GM19395 (cell line): ENCODE data around the gene C19orf81.
"Not testable (repeated sequence)": the region's sequence is repeated elsewhere in the genome, so short reads cannot be mapped to it uniquely, and the experiment has no call there.

Experiments
- ATAC-seq: cut with Tn5 transposase; IDR thresholded peaks from one replicate; pipeline ENCODE4 v1.9.1; 2021; ENCODE audit warnings: mild to moderate bottlenecking, moderate library complexity; ENCODE audit not compliant: unreplicated experiment

C19orf81 gene

GRCh38 chr19:50649433-50650391, at the start of gene C19orf81:
C19orf81 (plus strand) TSS chr19:50649445; CDS start chr19:50649445, 0 bp downstream.
- no peak for ATAC-seq

DNA sequence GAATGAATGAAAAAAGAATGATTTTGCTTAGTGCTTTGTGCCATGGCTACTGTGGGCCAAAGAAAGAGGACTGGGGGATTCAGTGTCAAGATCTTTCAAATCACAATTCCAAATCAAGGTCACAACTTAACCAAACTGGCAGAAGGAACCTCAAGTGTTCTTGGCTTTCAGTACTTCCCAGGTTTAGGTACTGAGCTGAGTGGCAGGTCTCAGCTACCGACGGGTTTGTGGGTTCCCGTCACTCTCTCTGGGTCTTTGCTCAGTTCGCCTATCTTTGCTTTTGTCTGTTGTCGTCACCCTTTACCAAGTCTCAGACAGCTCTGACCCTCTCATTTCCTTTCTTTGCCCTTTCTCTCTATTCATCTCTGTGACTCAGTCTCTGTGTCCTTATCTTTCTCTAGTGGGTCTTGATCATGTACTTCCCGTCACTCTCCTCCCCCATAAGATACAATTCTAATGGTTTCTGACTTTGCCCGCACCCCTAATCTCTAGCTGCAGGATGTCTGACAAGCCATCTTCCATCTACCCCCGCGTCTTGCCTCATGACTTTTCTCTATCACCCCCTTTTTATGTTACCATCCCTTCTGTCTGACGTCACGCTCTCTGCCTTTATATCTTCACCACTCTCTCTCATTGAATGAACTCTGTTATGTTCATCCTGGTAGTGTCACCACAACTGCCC, 47.7 kb upstream of the C19orf81 start:
- ATAC-seq: no peak

GRCh38 chr19:50602089-50602422, 47.2 kb upstream of the C19orf81 start:
- ATAC-seq: no peak

DNA sequence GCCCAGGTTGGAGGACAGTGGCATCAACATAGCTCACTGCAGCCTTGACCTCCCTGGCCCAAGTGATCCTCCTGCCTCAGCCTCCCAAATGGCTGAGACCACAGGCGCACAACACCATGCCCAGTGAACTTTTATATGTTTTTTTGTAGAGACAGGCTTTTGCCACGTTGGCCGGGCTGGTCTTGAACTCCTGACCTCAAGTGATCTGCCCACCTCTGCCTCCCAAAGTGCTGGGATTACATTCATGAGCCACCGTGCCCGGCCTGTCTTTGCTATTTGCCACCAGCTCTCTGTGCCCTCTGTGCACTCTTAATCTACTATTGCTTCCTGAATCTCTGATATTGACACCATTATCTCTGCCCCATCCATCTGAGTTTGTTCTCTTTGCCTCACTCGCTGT, 46.7 kb upstream of the C19orf81 start:
- ATAC-seq: no peak

- ATAC-seq: no peak
These were observed 46.3 kb upstream of the C19orf81 start for GRCh38 chr19:50602935-50603334.

DNA sequence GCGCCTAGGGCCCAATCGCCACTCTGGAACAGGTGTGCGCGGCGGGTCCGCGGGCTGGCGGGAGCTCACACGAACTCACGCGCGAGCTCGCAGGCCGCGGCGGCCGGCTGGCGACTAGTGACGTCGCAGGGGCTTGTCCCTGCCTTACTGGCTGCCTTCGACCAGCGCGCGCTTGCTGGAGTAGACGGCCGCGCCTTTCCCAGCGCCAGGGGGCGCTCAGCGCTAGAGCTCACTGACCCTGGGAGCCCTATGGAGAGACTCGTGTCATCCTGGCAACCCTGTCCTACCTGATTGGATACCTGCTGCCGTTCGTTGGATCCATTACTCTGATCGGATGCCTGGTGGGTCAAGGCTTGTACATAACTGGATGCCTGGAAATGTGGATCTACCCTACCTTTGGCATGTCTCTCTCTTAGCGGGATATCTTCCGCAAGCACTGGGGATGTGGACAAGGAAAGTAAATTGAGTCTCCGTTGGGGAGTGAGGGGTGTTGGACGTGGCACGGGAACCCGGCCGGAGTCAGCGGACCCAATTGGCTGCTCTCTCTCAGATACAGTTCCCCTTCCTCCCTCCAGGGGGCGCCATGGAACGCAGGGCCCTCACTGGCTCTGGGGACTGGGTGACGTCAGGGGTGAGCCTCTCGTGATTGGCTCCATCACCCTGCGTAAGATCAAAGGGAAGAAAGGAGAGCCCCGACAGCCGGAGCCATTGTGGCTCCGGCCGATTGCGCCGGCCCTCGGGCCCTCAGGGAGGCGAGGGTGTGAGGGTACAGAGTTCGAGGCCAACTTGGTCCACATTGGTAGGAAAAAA, 44.8 kb upstream of the C19orf81 start:
- not testable (repeated sequence) for ATAC-seq

- not testable (repeated sequence) for ATAC-seq
These were observed 43.0 kb upstream of the C19orf81 start for GRCh38 chr19:50606059-50606836.

DNA sequence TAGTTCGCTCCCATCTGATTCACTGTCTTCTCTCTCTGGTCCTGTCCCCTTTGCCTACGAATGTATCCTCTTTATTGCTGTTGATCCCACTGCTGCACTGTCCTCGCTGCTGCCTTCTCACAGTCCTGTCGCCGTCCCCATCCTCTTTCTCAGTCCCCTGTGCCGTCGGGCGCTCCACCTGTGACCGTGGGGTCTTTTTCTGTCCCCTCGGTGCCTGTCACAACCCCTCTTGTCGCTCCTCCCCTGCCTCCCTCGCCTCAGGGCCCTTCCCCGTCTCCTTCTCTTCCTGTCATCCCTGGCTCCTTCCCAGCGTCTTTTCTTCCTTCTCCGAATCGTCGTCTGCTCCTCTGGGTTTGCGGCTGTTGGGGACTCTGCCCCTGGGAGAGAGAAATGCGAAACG, 41.9 kb upstream of the C19orf81 start:
- ATAC-seq: no peak

DNA sequence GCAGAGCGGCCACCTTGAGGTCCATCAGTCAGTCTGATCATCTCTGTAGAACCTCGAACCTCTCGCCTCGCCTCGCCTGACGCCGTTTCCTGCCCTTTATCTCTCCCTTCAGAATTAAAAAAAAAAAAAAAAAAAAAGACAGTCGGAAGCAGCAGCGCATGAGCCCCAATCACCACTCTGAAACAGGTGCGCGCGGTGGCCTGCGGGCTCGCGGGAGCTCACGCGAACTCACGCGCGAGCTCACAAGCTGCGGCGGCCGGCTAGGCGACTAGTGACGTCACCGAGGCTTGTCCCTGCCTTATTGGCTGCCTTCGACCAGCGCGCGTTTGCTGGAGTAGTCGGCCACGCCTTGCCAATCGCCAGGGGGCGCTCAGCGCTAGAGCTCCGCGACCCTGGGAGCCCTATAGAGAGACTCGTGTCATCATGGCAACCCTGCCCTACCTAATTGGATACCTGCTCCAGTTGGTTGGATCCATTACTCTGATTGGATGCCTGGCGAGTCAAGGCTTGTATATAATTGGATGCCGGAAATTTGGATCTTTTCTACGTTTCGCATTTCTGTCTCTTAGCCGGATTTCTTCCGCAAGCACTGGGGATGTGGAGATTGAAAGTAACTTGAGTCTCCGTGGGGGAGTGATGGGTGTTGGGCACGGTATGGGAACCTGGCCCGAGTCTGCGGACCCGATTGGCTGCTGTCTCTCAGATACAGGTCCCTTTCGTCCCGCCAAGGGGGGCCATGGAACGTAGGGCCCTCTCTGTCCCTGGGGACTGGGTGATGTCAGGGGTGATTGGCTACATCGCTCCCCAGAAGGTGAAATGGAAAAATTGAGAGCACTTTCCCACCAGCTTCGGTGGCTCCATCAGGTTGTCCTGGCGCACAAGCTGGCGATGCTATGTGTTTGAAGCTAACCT, 41.1 kb upstream of the C19orf81 start:
- ATAC-seq: no peak

GRCh38 chr19:50612504-50613404, 36.5 kb upstream of the C19orf81 start:
- ATAC-seq: not testable (repeated sequence)

- ATAC-seq: not testable (repeated sequence)
These were observed 30.9 kb upstream of the C19orf81 start for GRCh38 chr19:50618379-50618778.

GRCh38 chr19:50619184-50619583, 30.1 kb upstream of the C19orf81 start:
- ATAC-seq: not testable (repeated sequence)

- not testable (repeated sequence) for ATAC-seq
These were observed 28.8 kb upstream of the C19orf81 start for GRCh38 chr19:50620394-50620906.

- no peak for ATAC-seq
These were observed 24.2 kb upstream of the C19orf81 start for GRCh38 chr19:50624949-50625600.

GRCh38 chr19:50626011-50626410, 23.2 kb upstream of the C19orf81 start:
- ATAC-seq: no peak

DNA sequence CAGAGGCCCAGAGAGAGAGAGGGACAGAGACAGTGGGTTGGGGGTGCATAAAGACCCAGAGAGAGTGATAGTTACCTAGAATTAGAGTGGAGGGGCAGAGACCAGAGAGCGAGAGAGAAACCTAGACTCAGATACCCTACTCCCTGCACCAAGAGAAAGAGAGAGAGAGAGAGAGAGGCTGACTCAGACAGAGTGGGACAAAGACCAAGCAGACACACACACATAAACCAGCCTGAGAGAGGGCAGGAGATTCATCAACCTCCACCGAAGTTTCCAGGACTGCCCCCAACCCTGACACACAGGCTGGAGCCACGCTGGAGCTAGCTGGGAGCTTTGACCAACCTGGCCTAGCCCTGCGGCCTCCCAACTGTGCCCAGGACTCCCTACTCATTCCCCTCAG, 22.4 kb upstream of the C19orf81 start:
- no peak for ATAC-seq

- ATAC-seq: no peak
These were observed 21.1 kb upstream of the C19orf81 start for GRCh38 chr19:50628146-50628545.

GRCh38 chr19:50628551-50628950, 20.7 kb upstream of the C19orf81 start:
- ATAC-seq: no peak
